SK-N-SH treated with all-trans-retinoic acid at 6 μM for 48 hours (cell line): Measurements from ENCODE around the gene CNPY1.

Source experiments
- ATAC-seq: fragments of 200-7000 bp; cut with Tn5 transposase; 3 replicates; pipeline ENCODE4 v1.9.1; 2020; ENCODE audit warnings: mild to moderate bottlenecking, moderate library complexity
- ARNTL ChIP-seq: fragments of 450-650 bp; formaldehyde crosslinking; IDR thresholded peaks from 2 replicates; pipeline ENCODE4 v1.5.0; 2020; ENCODE audit warnings: low read depth, mild to moderate bottlenecking, moderate library complexity, borderline replicate concordance
- BACH2 ChIP-seq: fragments of 250-450 bp; sonication (Bioruptor Pico); IDR thresholded peaks from 2 replicates; pipeline ENCODE4 v1.9.0; 2021; ENCODE audit warnings: mild to moderate bottlenecking, borderline replicate concordance
- CREB5 ChIP-seq: fragments of 250-450 bp; sonication (Bioruptor Pico); IDR thresholded peaks from 2 replicates; pipeline ENCODE4 v1.5.1; 2020; ENCODE audit warnings: low read depth, mild to moderate bottlenecking, moderate library complexity
- CSDC2 ChIP-seq: fragments of 250-450 bp; sonication (Bioruptor Pico); IDR thresholded peaks from 2 replicates; pipeline ENCODE4 v1.5.0; 2020; ENCODE audit warnings: mild to moderate bottlenecking, moderate library complexity
- CSRNP3 ChIP-seq: fragments of 250-450 bp; sonication (Bioruptor Pico); IDR thresholded peaks from 2 replicates; pipeline ENCODE4 v1.5.1; 2021; ENCODE audit warnings: mild to moderate bottlenecking, moderate library complexity
- ESRRG ChIP-seq: fragments of 250-450 bp; sonication (Bioruptor Pico); IDR thresholded peaks from 2 replicates; pipeline ENCODE4 v1.6.1; 2021; ENCODE audit warnings: mild to moderate bottlenecking
- GLIS3 ChIP-seq: fragments of 250-450 bp; sonication (Bioruptor Pico); IDR thresholded peaks from 2 replicates; pipeline ENCODE4 v1.5.0; 2020; ENCODE audit warnings: mild to moderate bottlenecking, moderate library complexity
- ISL1 ChIP-seq: fragments of 250-450 bp; sonication (Bioruptor Pico); IDR thresholded peaks from 2 replicates; pipeline ENCODE4 v2.1.2; 2022; ENCODE audit warnings: mild to moderate bottlenecking, moderate library complexity
- OSR1 ChIP-seq: fragments of 250-450 bp; sonication (Bioruptor Pico); IDR thresholded peaks from 2 replicates; pipeline ENCODE4 v1.8.0; 2022; ENCODE audit warnings: moderate library complexity, mild to moderate bottlenecking, inconsistent platforms
- PATZ1 ChIP-seq: fragments of 250-450 bp; sonication (Bioruptor Pico); IDR thresholded peaks from 2 replicates; pipeline ENCODE4 v1.8.0; 2020; ENCODE audit warnings: mild to moderate bottlenecking, moderate library complexity, borderline replicate concordance
- POU6F1 ChIP-seq: fragments of 250-450 bp; sonication (Bioruptor Pico); IDR thresholded peaks from 2 replicates; pipeline ENCODE4 v1.8.0; 2021; ENCODE audit warnings: low read depth, mild to moderate bottlenecking, moderate library complexity, borderline replicate concordance
- PPARA ChIP-seq: fragments of 250-450 bp; sonication (Bioruptor Pico); IDR thresholded peaks from 2 replicates; pipeline ENCODE4 v1.5.0; 2020; ENCODE audit warnings: mild to moderate bottlenecking, borderline replicate concordance
- SNAI2 ChIP-seq: fragments of 250-450 bp; sonication (Bioruptor Pico); IDR thresholded peaks from 2 replicates; pipeline ENCODE4 v1.5.0; 2020; ENCODE audit warnings: mild to moderate bottlenecking, moderate library complexity
- TCF4 ChIP-seq: fragments of 250-450 bp; sonication (Bioruptor Pico); IDR thresholded peaks from 2 replicates; pipeline ENCODE4 v1.8.0; 2021; ENCODE audit warnings: mild to moderate bottlenecking, moderate library complexity, borderline replicate concordance
- TOX ChIP-seq: fragments of 250-450 bp; sonication (Bioruptor Pico); IDR thresholded peaks from 2 replicates; pipeline ENCODE4 v1.8.0; 2021; ENCODE audit warnings: mild to moderate bottlenecking, moderate library complexity, borderline replicate concordance
- TSHZ2 ChIP-seq: fragments of 250-450 bp; sonication (Bioruptor Pico); IDR thresholded peaks from 2 replicates; pipeline ENCODE4 v1.5.0; 2020; ENCODE audit warnings: mild to moderate bottlenecking, moderate library complexity
- ZFP3 ChIP-seq: fragments of 250-450 bp; sonication (Bioruptor Pico); IDR thresholded peaks from 2 replicates; pipeline ENCODE4 v1.5.0; 2020; ENCODE audit warnings: mild to moderate bottlenecking, moderate library complexity
- ZFP30 ChIP-seq: fragments of 450-650 bp; formaldehyde crosslinking; IDR thresholded peaks from 2 replicates; pipeline ENCODE4 v1.5.0; 2022; ENCODE audit warnings: mild to moderate bottlenecking, moderate library complexity
- ZNF565 ChIP-seq: fragments of 450-650 bp; formaldehyde crosslinking; conservative IDR thresholded peaks from 2 replicates; pipeline ENCODE4 v1.5.0; 2020; ENCODE audit warnings: low read depth, mild to moderate bottlenecking, moderate library complexity
- ZNF70 ChIP-seq: fragments of 450-650 bp; formaldehyde crosslinking; IDR thresholded peaks from 2 replicates; pipeline ENCODE4 v1.5.0; 2020; ENCODE audit warnings: mild to moderate bottlenecking, moderate library complexity
- ZNF8 ChIP-seq: fragments of 450-650 bp; formaldehyde crosslinking; IDR thresholded peaks from 2 replicates; pipeline ENCODE4 v1.5.0; 2020; ENCODE audit warnings: mild to moderate bottlenecking, moderate library complexity

Gene CNPY1

GRCh38 chr7:155581107-155581830, 34.9 kb upstream of the CNPY1 start:
- TF ChIP-seq PATZ1 (CRISPR knock-in tag) (no peak), ZFP30 (CRISPR knock-in tag) (no peak), CREB5 (CRISPR knock-in tag) (no peak), POU6F1 (CRISPR knock-in tag) (no peak), ISL1 (CRISPR knock-in tag) (no peak), ZFP3 (CRISPR knock-in tag) (no peak), ZNF8 (CRISPR knock-in tag) (no peak), BACH2 (no peak), GLIS3 (CRISPR knock-in tag) (no peak), ESRRG (CRISPR knock-in tag) (no peak), CSDC2 (CRISPR knock-in tag) (no peak), CSRNP3 (CRISPR knock-in tag) (no peak), OSR1 (CRISPR knock-in tag) (no peak), TOX (CRISPR knock-in tag) (no peak), ARNTL (CRISPR knock-in tag) (no peak), ZNF565 (CRISPR knock-in tag) (no peak)
- ATAC-seq: no peak

- TF ChIP-seq SNAI2 (CRISPR knock-in tag) (no peak), TCF4 (no peak), PPARA (no peak), ZNF70 (CRISPR knock-in tag) (no peak), ARNTL (CRISPR knock-in tag) (no peak), CREB5 (CRISPR knock-in tag) (no peak), TOX (CRISPR knock-in tag) (no peak), BACH2 (no peak), CSRNP3 (CRISPR knock-in tag) (no peak)
- ATAC-seq: no peak
These were observed 34.0 kb upstream of the CNPY1 start for GRCh38 chr7:155580367-155580766.

- no peak for ATAC-seq
- TF ChIP-seq TCF4 (no peak), BACH2 (no peak), TOX (CRISPR knock-in tag) (no peak), OSR1 (CRISPR knock-in tag) (no peak), ZNF8 (CRISPR knock-in tag) (no peak), PATZ1 (CRISPR knock-in tag) (no peak), TSHZ2 (no peak), ZNF70 (CRISPR knock-in tag) (no peak), ESRRG (CRISPR knock-in tag) (no peak)
These were observed 33.2 kb upstream of the CNPY1 start for GRCh38 chr7:155579565-155579964.
